Stimulated activated CD8-positive, alpha-beta memory T cell treated with anti-CD3 and anti-CD28 coated beads, Interleukin-4, amount 100 ng/mL, for 1 hour (primary cell): ENCODE measurements around the gene KRT15.
A peak's percentile ranks its signal among the peaks of the same experiment; 100 is the strongest.

ENCODE experiments used
- DNase-seq, 2 donors: peaks; one replicate each; pipeline ENCODE4 v3.0.0-alpha.2; 2020; ENCODE audit warnings: low read depth in 2 of 2, low spot score in 1 of 2

Gene KRT15

DNA sequence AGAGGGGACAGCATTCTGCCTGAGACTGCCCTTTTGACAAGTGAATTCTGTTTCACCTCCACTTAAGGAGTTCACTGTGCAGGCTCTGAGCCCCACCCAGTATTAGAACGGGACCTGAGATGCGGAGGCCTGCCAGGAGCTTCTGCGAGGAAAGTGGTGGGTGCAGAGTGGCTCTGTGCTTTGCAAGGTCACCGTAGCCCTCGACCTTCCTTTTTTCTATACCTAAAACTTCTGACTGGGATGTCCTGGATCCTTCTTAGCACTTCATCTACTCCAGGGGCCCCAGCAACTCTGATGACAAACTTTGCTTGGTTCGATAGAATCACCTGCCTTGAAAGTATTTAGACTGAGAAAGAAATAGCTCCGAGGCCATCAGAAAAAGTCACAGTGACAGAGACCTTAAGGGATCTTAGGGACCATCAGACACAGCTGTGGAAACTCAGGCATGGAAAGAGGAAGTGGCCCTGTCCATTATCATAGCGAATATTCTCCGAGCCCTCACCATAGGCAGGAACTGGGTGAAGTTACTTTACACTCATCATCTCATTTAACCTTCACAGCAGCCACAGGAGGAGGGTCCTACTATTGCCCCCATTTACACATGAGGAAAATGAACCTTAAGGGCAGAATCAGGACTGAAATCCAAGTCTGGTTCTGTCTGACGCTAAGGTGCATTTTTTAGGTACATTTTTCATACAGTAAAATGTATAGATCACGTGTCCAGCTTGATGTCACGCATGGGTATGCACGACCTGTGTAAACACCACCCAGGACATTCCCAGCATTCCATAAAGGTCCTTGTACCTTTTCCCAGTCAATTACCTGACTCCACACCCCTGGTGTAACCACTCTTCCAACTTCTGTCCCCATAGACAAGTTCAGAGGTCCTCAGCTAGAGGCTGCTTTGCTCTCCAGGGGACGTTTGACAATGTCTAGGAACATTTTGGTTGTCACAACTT, 12.6 kb downstream of the KRT15 start:
- DNase-seq: no peak

DNA sequence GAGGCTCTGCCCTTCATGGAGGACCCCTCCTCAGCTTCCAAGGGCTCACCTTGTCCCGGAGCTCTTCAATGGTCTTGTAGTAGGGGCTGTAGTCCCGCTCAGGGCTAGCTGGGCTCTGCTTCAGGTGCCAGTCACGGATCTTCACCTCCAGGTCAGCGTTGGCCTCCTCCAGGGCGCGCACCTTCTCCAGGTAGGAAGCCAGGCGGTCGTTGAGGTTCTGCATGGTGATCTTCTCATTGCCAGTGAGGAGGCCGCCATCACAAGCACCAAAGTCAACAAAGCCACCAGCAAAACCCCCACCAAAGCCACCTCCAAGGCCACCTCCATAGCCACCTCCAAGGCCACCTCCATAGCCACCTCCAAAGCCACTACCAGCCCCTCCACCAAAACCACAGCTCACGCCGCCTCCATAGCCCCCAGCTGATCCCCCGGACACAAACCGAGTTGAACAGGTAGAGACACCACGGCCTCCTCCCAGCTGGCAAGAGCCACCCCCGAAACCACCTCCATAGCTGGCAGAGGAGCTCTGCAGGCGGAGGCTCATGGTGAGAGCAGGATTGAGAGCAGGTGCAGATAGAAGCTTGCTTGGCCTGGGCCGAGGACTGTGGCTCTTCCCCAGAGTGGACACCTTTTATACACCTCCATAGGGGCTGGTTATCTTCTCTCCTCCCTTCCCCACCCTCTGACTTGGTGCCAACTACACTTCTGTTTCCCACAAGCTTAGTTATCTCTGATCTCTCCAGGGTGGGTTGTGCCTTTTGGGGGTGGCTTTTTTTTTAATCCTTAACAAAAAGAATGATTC, 13.5 kb downstream of the KRT15 start, which contains the start of gene KRT13:
Gene KRT13, minus strand, starts transcription at position 606 of the 802 bp plus-strand sequence. Its CDS starts 62 bp downstream, at position 544.
- no peak for DNase-seq

DNA sequence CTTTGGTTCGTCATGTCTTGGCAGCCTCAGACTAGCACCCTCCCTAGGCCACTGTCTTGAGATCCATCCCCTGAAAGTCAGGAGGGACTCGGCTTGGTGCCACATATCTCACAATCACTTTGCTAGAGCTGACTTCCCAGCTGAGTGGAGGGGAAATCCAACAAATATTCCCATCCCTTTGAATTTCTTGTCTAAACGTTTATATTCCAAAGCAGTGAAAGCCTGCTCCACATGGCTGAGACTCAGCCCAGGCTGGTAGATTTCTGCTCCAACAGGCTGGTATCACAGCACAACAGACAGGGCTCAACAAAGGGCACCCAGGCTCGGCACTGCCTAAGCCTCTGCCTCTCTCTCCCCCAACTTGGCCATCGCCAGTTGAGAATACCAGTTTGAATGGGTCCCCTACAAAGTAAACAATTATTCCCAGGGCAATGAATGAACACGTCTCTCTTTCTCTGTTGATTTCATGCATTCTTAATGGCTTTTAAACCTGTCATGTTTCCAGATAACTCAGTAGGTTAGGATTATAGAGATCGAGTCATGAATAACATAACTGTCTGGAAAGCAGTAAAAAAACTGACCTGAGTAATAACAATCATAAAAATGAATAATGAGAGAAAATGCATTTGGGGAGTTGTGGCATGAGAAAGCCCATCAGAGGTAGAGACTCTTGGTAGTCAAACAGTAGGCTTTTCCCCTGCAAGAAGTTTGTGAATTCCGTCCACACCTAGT, 14.3 kb downstream of the KRT15 start:
- DNase-seq: no peak

DNA sequence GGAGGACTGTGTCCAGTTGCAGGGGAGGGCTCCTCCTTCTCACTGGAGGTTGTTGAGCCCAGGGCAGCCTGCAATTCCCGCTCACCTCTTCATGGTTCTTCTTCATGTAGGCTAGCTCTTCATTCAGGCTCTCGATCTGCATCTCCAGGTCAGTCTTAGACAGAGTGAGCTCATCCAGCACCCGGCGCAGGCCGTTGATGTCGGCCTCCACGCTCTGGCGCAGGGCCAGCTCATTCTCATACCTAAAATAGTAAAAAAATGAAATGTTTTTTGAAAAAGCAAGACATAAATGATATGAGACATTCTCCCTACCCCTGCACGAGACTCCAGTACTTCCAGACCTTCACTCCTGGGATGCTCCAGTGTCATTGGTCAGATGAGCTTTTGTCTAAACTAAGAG, 15.5 kb downstream of the KRT15 start:
- no peak for DNase-seq

DNA sequence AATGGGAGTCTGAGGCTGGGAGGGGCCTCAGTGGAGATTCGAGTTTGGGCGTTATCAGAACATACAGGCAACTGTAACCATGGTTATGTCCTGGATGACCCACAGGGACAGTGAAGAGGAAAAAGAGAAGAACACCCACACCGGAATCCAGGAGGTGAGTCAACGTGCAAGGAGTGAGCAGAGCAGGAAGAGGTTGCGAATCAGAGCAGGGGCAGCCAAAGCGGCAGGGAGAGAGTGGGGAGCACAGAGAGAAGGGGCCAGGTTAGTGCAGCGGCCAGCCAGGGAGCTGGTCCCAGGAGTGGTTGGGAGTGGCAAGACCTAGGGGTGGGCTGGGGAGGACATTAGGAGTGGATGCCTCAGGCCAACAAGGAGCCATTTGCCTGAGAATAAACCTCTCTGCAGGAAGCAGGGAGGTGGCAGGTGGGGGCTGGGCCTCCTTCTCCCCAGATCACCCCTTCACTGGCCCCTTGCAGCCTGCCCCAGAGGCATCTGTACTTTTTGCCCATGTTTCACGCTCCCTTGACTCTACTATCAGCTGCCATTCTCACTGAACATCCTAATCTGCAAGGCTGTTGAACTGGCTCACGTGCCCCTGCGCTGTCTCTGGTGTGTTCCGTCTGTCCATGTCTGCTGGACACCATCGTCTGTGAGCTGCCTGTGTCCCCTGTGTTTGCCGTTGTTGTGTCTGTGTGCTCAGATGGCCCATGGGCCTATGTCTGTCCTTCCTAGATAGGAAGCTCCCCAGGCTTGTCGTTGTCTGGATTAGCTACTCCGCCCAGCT, 18.4 kb downstream of the KRT15 start:
- no peak for DNase-seq

DNA sequence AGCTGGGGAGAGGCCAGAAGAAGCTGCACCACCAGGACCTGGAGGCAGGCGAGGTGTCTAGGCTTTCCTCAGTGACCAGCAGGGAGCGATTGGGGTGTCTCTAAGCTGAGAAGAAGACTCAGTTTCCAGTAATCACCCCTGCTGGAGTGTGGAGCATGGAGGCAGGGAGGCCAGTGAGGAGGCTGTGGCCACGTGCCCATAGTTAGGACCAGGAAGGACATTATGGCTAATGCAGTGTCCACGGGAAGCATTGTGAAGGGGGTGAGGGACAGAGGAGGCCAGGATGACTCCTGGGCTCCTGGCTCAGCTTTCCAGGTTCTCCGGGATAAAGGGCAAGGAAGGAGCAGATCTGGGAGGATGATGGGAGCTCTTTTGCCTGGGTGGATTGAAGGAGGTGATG, 19.0 kb downstream of the KRT15 start:
- no peak for DNase-seq

DNA sequence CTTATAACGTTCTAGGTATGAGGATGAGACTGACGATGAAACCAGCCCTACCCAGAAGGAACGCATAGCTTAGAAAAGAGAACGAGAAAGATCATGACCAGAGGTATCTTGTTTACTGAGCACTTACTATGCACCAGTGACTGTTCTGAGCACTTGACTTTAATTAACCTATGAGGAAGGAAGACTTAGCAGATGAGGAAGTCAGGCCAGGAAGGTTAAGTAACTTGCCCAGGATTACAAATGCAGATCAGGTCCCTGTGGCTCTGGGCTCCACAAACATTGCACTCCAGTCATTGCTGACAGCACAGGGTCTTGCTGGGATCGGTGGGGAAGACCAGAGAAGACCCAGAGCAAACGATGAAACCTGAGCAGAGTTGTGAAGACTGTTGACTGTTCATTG, 20.4 kb downstream of the KRT15 start:
- DNase-seq: no peak

DNA sequence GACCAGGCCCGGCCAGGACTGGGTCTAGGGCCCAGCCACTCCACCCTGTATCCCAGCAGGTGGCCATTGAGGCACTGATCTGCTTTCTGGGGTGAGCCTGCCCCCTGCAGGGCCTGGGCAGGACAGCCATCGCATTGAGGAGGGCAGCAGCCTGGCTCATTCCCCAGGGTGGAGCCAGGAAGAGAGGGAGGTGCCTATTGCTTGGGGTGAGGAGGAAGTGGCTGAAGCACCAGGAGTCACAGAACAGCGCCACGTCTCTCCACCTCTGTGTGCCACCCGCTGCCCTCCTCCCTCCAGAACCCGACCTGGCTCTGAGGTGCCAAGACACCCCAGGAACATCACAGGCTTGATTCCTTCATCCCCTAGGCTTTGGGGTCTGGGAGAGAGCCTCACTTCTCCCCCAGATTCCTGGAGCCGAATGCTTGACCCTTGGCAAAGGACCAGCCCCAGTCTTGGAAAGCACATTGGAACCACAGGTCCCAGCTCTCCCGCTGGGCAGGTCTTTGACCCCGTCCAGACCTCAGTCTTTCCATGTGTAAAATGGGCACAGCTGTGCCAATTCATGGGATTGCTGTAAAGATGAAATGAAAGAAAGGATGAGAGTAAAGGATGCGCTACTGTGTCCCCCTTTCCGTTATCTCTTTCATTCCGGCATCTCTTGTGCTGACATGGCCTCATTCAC, 21.7 kb downstream of the KRT15 start:
- peak in 1 of 2 donors; percentile 9 for DNase-seq

DNA sequence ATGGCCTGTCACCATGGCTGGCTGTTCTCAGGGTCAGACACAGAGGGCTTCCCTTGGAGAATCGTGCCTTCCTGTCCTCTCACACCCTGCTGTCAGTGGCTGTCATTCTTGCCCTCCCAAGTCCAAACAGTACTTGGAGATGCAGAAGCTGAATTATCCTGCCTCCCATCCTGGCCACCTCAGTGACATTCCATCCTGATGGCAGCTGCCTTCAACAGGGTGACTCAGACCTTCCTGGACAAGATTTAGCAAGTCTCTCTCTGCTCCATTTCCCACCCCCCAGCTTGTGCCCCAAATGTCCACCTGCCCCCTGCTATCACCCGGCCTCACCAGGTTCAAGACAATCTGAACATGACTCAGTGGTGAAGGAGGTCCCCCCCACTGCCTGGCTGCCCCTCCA, 24.2 kb downstream of the KRT15 start:
- no peak for DNase-seq

DNA sequence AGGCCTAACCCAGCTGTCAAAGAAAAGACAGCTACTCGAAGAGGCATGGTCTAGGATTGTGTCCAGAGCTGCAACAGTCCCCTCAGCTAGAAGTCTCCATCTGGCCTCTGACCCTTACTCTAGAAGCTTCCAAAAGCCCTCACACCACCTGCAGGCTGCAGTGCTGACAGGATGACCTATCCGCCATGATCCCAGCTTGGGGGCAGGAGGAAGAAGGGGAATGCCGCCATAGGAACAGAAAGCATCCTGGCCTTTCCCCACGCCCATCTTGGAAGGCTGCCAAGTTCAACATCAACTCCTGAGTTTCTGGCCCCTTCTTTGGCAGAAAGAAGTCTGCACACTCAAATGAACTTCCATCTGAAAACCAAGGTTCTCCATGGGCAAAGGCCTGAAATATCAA, 25.9 kb downstream of the KRT15 start:
- no peak for DNase-seq

DNA sequence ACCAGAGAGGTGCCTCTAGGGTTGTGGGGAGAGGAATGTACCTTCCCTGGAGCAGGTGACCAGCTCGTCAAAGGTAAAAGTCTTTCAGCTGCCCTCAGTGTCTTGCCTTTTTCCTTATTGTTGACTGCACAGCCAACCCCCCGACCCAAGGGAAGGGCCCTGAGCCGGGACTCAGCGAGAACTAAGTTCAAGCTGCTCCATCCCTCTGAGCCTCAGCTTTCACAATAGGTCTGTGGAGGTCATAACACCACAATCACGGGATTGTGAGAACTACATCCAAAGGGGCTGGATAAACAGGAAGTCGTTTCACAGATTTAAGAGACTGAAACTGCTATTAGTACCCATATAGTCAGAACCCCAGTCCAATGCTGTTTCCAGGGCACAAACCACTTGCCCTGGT, 26.3 kb downstream of the KRT15 start:
- DNase-seq: no peak

DNA sequence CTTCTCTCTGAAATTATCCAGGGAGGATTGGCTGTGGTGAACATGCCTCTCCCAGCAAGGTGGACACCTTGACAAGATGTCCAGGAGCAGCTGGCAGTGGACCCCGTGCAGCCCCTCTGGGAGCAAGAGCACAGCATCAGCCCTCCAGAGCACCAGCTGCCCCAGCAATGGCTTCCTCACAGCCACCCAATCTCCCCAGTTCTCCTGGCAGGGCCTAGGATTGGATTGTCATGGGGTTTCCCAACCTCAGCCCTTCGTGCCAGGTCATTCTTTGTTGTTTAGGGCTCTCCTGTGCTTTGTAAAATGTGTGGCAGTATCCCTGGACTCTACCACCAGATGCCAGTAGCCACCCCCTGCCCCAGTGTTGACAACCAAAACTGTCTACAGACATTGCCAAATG, 27.2 kb downstream of the KRT15 start:
- DNase-seq: no peak

DNA sequence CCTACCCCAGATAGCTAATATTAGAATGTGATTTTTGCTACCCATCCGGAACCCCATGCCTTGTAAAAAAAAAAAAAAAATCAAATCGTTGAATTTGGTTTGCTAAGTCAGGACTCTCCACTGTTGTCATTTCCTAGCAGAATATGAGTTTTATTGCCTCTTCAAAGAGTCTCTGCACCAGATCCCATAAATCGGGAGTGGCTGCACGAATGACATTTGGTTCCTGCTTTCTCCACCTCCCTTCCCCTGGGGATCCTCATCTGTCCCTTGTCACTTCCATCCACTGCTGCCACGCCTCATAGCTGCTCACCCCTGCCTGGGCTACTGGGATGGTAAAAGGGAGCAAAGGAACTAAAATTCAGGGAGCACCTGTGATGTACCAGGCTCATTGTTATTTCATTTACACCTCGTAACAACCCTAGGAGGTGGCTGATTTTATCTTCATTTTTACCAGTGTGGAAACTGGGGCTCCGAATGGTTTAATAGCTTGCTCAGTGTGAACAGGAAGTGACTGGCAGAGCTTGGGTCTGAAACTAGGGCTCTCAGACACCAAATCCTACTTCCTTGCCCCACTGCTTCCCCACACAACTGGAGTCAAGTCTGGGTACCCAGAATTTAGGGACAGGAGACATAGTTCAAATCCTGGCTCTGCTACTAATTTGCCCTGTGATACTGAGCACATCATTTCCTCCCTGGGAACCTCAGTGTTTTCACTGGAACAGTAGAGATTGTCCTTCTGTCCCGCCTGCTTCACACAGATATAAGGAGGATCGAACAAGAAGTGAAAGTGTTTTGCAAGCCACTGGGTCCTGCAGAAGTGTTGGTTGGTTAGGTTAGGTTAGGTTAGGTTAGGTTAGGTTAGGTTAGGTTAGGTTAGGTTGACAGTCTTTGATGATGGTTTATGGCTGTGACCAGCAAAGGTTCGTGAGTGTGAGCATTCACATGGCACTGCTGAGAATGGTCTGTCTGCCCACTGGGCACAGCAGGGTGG, 28.4 kb downstream of the KRT15 start:
- no peak for DNase-seq

DNA sequence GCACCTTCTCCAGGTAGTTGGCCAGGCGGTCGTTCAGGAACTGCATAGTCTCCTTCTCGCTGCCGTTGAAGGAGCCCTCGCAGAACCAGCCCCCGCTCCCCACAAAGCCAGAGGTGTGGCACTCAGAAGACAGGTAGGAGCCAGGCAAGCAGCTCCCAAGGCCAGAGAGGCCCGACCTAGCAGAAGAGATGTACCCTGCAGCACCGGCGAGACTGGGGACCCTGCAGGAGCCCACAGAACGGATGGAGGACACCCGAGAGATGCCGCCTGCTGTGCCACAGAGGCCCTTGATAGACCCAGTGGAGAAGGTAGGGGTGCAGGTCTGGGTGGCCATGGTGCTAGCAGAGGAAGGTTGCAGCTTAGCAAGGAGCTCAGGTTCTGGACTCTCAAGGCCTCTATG, 29.2 kb downstream of the KRT15 start, which contains the start of gene KRT36:
Gene KRT36, minus strand, starts transcription at position 380 of the 400 bp plus-strand sequence. Its CDS starts 46 bp downstream, at position 334.
- DNase-seq: no peak

DNA sequence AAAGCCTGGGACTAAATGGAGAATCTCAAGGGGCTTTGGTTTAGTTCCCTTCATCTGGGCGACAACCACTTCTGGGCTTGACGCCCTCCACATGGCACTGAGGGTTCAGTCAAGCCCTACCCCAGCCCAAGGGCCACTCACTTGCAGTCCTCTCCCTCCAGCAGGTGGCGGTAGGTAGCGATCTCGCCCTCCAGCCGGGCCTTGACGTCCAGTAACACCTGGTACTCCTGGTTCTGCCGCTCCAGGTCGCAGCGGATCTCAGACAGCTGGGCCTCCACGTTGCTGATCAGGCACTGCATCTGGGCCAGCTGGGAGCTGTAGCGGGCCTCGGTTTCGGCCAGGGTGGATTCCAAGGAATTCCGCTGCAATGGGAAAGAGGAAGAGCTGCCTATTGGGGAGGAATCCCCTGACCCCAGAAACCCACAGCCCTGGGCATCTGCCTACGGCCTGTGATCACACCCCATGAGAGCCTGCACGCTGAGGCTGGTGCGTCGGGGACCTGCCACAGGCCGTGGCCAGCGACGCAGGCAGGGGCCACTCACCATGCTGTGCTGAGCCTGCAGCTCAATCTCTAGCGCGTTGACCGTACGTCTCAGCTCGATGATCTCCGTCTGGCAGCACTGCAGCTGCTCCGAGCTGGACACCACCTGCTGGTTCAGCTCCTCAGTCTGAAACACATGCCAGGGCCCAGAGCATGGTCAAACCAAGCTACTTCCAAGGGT, 31.7 kb downstream of the KRT15 start:
- DNase-seq: no peak

DNA sequence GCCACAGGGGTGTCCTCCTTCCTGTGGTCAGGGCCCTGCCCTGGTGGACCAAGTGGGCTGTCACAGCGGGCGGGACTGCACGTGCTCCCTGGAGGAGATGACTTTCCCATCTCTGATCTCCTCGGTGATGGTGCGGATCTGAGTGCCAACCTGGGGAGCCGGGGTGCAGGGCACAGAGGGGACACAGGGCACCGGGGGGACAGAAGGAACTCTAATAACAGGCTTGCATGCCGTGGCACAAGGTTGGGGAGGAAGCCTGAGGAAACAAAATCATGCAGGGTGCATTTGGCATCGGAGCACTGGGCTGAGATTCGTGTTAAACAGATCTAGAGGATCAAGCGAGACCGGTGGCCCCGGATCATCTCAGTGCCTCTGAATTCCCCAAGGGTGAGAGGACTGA, 32.4 kb downstream of the KRT15 start:
- no peak for DNase-seq

DNA sequence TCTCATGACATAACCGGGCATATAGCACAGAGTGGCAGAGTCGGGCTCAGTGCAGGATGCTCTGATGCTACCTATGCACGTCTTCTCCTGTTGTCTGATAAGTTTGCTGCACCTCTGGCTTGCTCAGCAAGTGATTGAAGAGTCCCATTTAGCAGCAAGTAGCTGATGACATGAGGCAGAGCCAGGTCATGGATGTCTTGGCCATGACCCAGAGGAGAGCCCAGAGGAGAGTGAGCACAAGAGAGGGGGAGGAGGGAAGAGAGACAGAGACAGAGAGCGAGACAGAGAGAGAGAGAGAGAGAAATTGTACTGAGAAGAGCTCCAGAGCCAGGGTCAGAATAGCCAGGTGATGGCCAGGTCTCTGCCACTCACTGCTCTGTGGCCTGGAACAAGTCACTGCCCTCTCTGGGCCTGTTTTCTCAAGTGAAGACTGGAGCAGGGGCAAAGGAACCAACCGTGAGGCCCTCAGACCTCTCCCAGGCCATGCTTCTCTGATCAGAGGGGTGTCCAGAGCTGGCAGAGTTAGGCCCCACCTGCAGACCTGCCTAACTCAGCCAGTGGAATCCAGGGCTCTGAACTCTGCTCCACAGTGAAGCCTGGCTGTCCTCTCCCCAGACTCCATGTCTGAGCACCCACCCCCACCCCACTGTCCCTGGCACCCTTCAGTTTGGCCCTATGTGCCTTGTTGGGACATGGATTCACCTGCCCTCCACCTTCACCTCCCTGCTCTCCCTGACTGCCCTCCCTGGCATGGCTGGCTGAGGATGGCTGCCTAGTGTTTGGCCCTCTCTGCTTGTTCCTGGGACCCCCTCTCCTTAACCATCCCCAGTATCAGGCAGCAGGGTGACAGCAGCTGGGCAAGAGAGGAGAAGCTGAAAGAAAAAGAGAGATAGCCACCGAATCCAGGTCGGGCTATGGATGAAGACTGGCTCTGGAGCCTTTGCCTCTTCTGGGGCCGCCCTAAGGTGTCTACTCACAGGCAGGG, 33.5 kb downstream of the KRT15 start:
- DNase-seq: no peak
